ENCODE data around the gene DPM3.

DNA sequence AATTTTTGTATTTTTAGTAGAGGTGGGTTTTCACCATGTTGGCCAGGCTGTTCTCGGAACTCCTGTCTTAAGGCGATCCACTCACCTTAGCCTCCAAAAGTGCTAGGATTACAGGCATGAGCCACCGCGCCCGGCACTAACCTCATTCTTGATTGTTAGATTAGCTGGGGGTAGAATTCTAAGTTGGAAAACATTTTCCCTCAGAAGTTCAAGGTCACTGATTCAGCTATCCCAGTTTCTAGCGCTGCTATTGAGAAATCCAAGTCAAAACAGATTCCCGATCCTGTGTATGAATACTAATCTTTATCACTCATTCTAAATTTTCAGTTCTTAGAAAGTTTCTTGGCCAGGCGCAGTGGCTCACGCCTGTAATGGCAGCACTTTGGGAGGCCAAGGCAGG lies 37.0 kb downstream of the DPM3 start:
- no peak for TF ChIP-seq POLR2A (IDR thresholded peaks at IDR 0.05)
- TF ChIP-seq POLR2AphosphoS5 (IDR thresholded peaks at IDR 0.05), result no peak
- TF ChIP-seq, protein P1, sequence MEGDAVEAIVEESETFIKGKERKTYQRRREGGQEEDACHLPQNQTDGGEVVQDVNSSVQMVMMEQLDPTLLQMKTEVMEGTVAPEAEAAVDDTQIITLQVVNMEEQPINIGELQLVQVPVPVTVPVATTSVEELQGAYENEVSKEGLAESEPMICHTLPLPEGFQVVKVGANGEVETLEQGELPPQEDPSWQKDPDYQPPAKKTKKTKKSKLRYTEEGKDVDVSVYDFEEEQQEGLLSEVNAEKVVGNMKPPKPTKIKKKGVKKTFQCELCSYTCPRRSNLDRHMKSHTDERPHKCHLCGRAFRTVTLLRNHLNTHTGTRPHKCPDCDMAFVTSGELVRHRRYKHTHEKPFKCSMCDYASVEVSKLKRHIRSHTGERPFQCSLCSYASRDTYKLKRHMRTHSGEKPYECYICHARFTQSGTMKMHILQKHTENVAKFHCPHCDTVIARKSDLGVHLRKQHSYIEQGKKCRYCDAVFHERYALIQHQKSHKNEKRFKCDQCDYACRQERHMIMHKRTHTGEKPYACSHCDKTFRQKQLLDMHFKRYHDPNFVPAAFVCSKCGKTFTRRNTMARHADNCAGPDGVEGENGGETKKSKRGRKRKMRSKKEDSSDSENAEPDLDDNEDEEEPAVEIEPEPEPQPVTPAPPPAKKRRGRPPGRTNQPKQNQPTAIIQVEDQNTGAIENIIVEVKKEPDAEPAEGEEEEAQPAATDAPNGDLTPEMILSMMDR (IDR thresholded peaks at IDR 0.05), result no peak

Data from breast epithelium (tissue), 3 donors.